CD4-positive, alpha-beta T cell treated with Interleukin-15 for 4 hours (primary cell): ENCODE data around the gene HTRA1.

Experiments
- DNase-seq: peaks from one replicate; pipeline ENCODE4 v3.0.0-alpha.2; 2020; ENCODE audit warnings: low spot score

HTRA1 gene

GRCh38 chr10:122461367-122461728, at the start of gene HTRA1:
TSS of gene HTRA1 (plus strand) at chr10:122461553. CDS start at chr10:122461653, 100 bp downstream.
- DNase-seq, result no peak

GRCh38 chr10:122413327-122413726, 48.0 kb upstream of the HTRA1 start:
- DNase-seq, result no peak

GRCh38 chr10:122417667-122418066, 43.7 kb upstream of the HTRA1 start:
- DNase-seq, result peak; percentile 13

- DNase-seq, result no peak
These were observed 42.3 kb upstream of the HTRA1 start for GRCh38 chr10:122419016-122419415.

GRCh38 chr10:122419876-122420623, 41.3 kb upstream of the HTRA1 start:
- DNase-seq, result no peak

- no peak for DNase-seq
These were observed 40.7 kb upstream of the HTRA1 start for GRCh38 chr10:122420624-122421007.

GRCh38 chr10:122421054-122421625, 40.2 kb upstream of the HTRA1 start:
- no peak for DNase-seq

- DNase-seq, result no peak
These were observed 39.6 kb upstream of the HTRA1 start for GRCh38 chr10:122421742-122422141.

GRCh38 chr10:122422266-122422989, 38.9 kb upstream of the HTRA1 start:
- DNase-seq, result peak; percentile 53

- no peak for DNase-seq
These were observed 37.3 kb upstream of the HTRA1 start for GRCh38 chr10:122424059-122424458.

GRCh38 chr10:122426829-122427228, 34.5 kb upstream of the HTRA1 start:
- no peak for DNase-seq

GRCh38 chr10:122427280-122427679, 34.1 kb upstream of the HTRA1 start:
- no peak for DNase-seq

- peak; percentile 70 for DNase-seq
These were observed 26.0 kb upstream of the HTRA1 start for GRCh38 chr10:122435212-122435827.

- DNase-seq, result no peak
These were observed 19.4 kb upstream of the HTRA1 start for GRCh38 chr10:122441961-122442360.

GRCh38 chr10:122445469-122445868, 15.9 kb upstream of the HTRA1 start:
- no peak for DNase-seq

- DNase-seq, result no peak
These were observed 15.4 kb upstream of the HTRA1 start for GRCh38 chr10:122445904-122446303.

GRCh38 chr10:122446668-122447423, 14.5 kb upstream of the HTRA1 start:
- DNase-seq, result no peak

GRCh38 chr10:122448600-122448999, 12.8 kb upstream of the HTRA1 start:
- no peak for DNase-seq

GRCh38 chr10:122449153-122449552, 12.2 kb upstream of the HTRA1 start:
- DNase-seq, result no peak

- no peak for DNase-seq
These were observed 10.9 kb upstream of the HTRA1 start for GRCh38 chr10:122450353-122450990.

GRCh38 chr10:122454071-122454470, 7.3 kb upstream of the HTRA1 start:
- DNase-seq, result no peak
